ENCODE measurements around the gene SLC66A2. TPM values are rescaled to one million over a fixed set of nuclear protein-coding genes. Genes with fewer than 3 reads are reported as not detected.

The SLC66A2 gene
- total and polyA plus RNA-seq, 2 of the 13 experiments (the other 11 are each of a cell fraction or from before 2014, with no cell fraction given) = 33.5 to 41.9 TPM

- TF ChIP-seq DMTF1 (CRISPR knock-in tag; IDR thresholded peaks at IDR 0.05) = no peak
- peak; percentile 58; the same call in 1 of the 2 replicates for TF ChIP-seq ZNF589 (CRISPR knock-in tag; conservative IDR thresholded peaks at IDR 0.05)
- no peak for TF ChIP-seq NFAT5 (CRISPR knock-in tag; IDR thresholded peaks at IDR 0.05)
- TF ChIP-seq ZNF513 (CRISPR knock-in tag; conservative IDR thresholded peaks at IDR 0.05) = no peak
- no peak for TF ChIP-seq THYN1 (CRISPR knock-in tag; IDR thresholded peaks at IDR 0.05; ENCODE audit: borderline replicate concordance, low read depth)
- TF ChIP-seq ZNF574 (CRISPR knock-in tag; IDR thresholded peaks at IDR 0.05) = peak; percentile 89; the same call in 1 of the 2 replicates
- TF ChIP-seq BRD4 (CRISPR knock-in tag; IDR thresholded peaks at IDR 0.05) = no peak
- no peak; the same call in 1 of the 2 replicates for TF ChIP-seq NRL (CRISPR knock-in tag; IDR thresholded peaks at IDR 0.05; ENCODE audit: borderline replicate concordance)
- TF ChIP-seq HMG20A (CRISPR knock-in tag; IDR thresholded peaks at IDR 0.05; ENCODE audit: borderline replicate concordance) = no peak
- no peak for TF ChIP-seq STAG1 (CRISPR knock-in tag; IDR thresholded peaks at IDR 0.05)
- peak; percentile 97 for TF ChIP-seq HOXA3 (CRISPR knock-in tag; IDR thresholded peaks at IDR 0.05)
- no peak for TF ChIP-seq NPAS2 (CRISPR knock-in tag; IDR thresholded peaks at IDR 0.05; ENCODE audit: borderline replicate concordance)
- no peak for TF ChIP-seq ZBTB7A (CRISPR knock-in tag; IDR thresholded peaks at IDR 0.05)
- peak; percentile 21; the same call in 1 of the 2 replicates for TF ChIP-seq PITX1 (CRISPR knock-in tag; IDR thresholded peaks at IDR 0.05)
Measured at GRCh38 chr18:79988451-79989194, 37.2 kb upstream of the SLC66A2 start, which contains the start of gene TXNL4A (continued).
